ENCODE results near the gene NDFIP1. TPM values are rescaled to one million over a fixed set of nuclear protein-coding genes. Genes with fewer than 3 reads are reported as not detected.
"Not testable (repeated sequence)": the region's sequence is repeated elsewhere in the genome, so short reads cannot be mapped to it uniquely, and the experiment has no call there.

The NDFIP1 gene
- total RNA-seq, 1 donor from 2014 or later: 30.7 TPM

GRCh38 chr5:142156839-142157463 is 48.4 kb downstream of the NDFIP1 start:
- no peak for ATAC-seq

- no peak for ATAC-seq
Observed at GRCh38 chr5:142159354-142159753, 50.8 kb downstream of the NDFIP1 start.

- ATAC-seq: no peak
Observed at GRCh38 chr5:142164315-142164714, 55.7 kb downstream of the NDFIP1 start.

GRCh38 chr5:142166754-142167153 is 58.2 kb downstream of the NDFIP1 start:
- ATAC-seq: no peak

GRCh38 chr5:142167458-142167857 is 58.9 kb downstream of the NDFIP1 start:
- ATAC-seq: no peak

GRCh38 chr5:142168365-142168764 is 59.8 kb downstream of the NDFIP1 start:
- no peak for ATAC-seq

GRCh38 chr5:142170254-142170953 is 61.8 kb downstream of the NDFIP1 start:
- ATAC-seq: no peak

- ATAC-seq: peak; percentile 37
Observed at GRCh38 chr5:142171270-142171669, 62.7 kb downstream of the NDFIP1 start.

GRCh38 chr5:142175039-142175438 is 66.5 kb downstream of the NDFIP1 start:
- no peak for ATAC-seq

- ATAC-seq: no peak
Observed at GRCh38 chr5:142175461-142176142, 67.0 kb downstream of the NDFIP1 start.

GRCh38 chr5:142176255-142176654 is 67.7 kb downstream of the NDFIP1 start:
- no peak for ATAC-seq

GRCh38 chr5:142178651-142179050 is 70.1 kb downstream of the NDFIP1 start:
- ATAC-seq: no peak

- no peak for ATAC-seq
Observed at GRCh38 chr5:142179776-142180387, 71.3 kb downstream of the NDFIP1 start.

- no peak for ATAC-seq
Observed at GRCh38 chr5:142181096-142181495, 72.5 kb downstream of the NDFIP1 start.

GRCh38 chr5:142181547-142182163 is 73.1 kb downstream of the NDFIP1 start:
- no peak for ATAC-seq

GRCh38 chr5:142182840-142183239 is 74.3 kb downstream of the NDFIP1 start:
- ATAC-seq: no peak

- no peak for ATAC-seq
Observed at GRCh38 chr5:142183561-142183960, 75.0 kb downstream of the NDFIP1 start.

GRCh38 chr5:142184988-142185387 is 76.4 kb downstream of the NDFIP1 start:
- no peak for ATAC-seq

GRCh38 chr5:142186514-142186856 is 77.9 kb downstream of the NDFIP1 start:
- ATAC-seq: no peak

- ATAC-seq: no peak
Observed at GRCh38 chr5:142186857-142187594, 78.4 kb downstream of the NDFIP1 start.

GRCh38 chr5:142188691-142189090 is 80.1 kb downstream of the NDFIP1 start:
- ATAC-seq: not testable (repeated sequence)

- ATAC-seq: no peak
Observed at GRCh38 chr5:142189813-142190212, 81.2 kb downstream of the NDFIP1 start.

Data from esophagus mucosa (tissue), 1 donor.